AG10803 (cell line): ENCODE results near the gene RSRC1.

Experiments used
- DNase-seq: peaks from one replicate; pipeline ENCODE4 v3.0.0; 2010; ENCODE audit warnings: low read depth
- H3K4me3 ChIP-seq: 2 replicates; pipeline ENCODE4 v1.5.1; 2011; ENCODE audit warnings: mild to moderate bottlenecking, low read length, control low read depth
- CTCF ChIP-seq: conservative IDR thresholded peaks from 2 replicates; pipeline ENCODE4 v1.5.1; 2011; ENCODE audit warnings: mild to moderate bottlenecking, low read length, control low read depth, inconsistent platforms

The RSRC1 gene

GRCh38 chr3:158572766-158573060 is 462.8 kb downstream of the RSRC1 start:
- no peak for TF ChIP-seq CTCF
- no peak overlapping the region for H3K4me3 ChIP-seq

GRCh38 chr3:158573714-158574113 is 463.8 kb downstream of the RSRC1 start:
- no peak for DNase-seq
- no peak overlapping the region for H3K4me3 ChIP-seq
- TF ChIP-seq CTCF, result no peak

More at GRCh38 chr3:158572766-158573060, 462.8 kb downstream of the RSRC1 start:
- DNase-seq, result no peak

- no peak for TF ChIP-seq CTCF
- DNase-seq, result no peak
Observed at GRCh38 chr3:158574646-158575045, 464.8 kb downstream of the RSRC1 start.

GRCh38 chr3:158590223-158590622 is 480.3 kb downstream of the RSRC1 start:
- TF ChIP-seq CTCF, result no peak

More at GRCh38 chr3:158574646-158575045, 464.8 kb downstream of the RSRC1 start:
- H3K4me3 ChIP-seq, result no peak overlapping the region

More at GRCh38 chr3:158590223-158590622, 480.3 kb downstream of the RSRC1 start:
- DNase-seq, result no peak
- no peak overlapping the region for H3K4me3 ChIP-seq
